ENCODE measurements around the gene GPR173. TPM values are rescaled to one million over a fixed set of nuclear protein-coding genes. Genes with fewer than 3 reads are reported as not detected.

GPR173 gene
- polyA plus RNA-seq, 1 experiment: 2.7 TPM

GRCh38 chrX:53084043-53084570 is 35.5 kb downstream of the GPR173 start:
- no peak for DNase-seq (ENCODE audit: low read depth)
- peaks cover 14% of the 10 kb centered on the region for H3K36me3 ChIP-seq (ENCODE audit: control insufficient read depth, insufficient read depth, low read length)
- TF ChIP-seq, protein P1, sequence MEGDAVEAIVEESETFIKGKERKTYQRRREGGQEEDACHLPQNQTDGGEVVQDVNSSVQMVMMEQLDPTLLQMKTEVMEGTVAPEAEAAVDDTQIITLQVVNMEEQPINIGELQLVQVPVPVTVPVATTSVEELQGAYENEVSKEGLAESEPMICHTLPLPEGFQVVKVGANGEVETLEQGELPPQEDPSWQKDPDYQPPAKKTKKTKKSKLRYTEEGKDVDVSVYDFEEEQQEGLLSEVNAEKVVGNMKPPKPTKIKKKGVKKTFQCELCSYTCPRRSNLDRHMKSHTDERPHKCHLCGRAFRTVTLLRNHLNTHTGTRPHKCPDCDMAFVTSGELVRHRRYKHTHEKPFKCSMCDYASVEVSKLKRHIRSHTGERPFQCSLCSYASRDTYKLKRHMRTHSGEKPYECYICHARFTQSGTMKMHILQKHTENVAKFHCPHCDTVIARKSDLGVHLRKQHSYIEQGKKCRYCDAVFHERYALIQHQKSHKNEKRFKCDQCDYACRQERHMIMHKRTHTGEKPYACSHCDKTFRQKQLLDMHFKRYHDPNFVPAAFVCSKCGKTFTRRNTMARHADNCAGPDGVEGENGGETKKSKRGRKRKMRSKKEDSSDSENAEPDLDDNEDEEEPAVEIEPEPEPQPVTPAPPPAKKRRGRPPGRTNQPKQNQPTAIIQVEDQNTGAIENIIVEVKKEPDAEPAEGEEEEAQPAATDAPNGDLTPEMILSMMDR (IDR thresholded peaks at IDR 0.05; ENCODE audit: insufficient read depth, low read depth, low read length): no peak
- ChIA-PET CTCF (no interaction called here), POLR2A (no interaction called here)
- H3K27me3 ChIP-seq (ENCODE audit: control insufficient read depth, insufficient read depth, low read length): no peaks in the 10 kb centered on the region
- H3K4me3 ChIP-seq (ENCODE audit: low read depth, low read length): no peak overlapping the region; the same call in 1 of the 2 replicates

DNA sequence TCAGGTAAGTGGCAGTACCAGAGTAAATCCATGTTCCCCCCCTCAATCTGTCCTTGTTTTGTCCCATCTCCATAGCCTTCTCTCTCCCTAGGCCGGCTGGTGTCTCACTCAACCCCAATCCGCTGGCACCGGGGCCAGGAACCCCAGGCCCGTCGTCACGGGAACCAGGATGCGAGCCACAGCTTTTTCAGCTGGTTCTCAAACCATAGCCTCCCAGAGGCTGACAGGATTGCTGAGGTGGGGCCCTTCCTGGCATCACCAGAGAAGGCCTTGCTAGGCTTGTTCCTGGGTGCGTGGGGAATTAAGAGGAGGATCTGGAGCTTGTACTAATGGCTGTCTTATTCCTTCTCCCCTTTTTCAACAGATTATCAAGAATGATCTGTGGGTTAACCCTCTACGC is 36.3 kb downstream of the GPR173 start:
- Histone ChIP-seq H3K27me3 (ENCODE audit: control insufficient read depth, insufficient read depth, low read length) (no peaks in the 10 kb centered on the region), H3K4me3 (ENCODE audit: low read depth, low read length) (no peak overlapping the region), H3K36me3 (ENCODE audit: control insufficient read depth, insufficient read depth, low read length) (peaks cover 14% of the 10 kb centered on the region)
- CTCF ChIA-PET: no interaction called here
- POLR2A ChIA-PET: no interaction called here
- TF ChIP-seq, protein P1 (IDR thresholded peaks at IDR 0.05; ENCODE audit: insufficient read depth, low read depth, low read length): no peak
- no peak for DNase-seq (ENCODE audit: low read depth)

GRCh38 chrX:53085661-53086229 is 37.2 kb downstream of the GPR173 start:
- no peak overlapping the region for H3K4me3 ChIP-seq (ENCODE audit: low read depth, low read length)
- peaks cover 14% of the 10 kb centered on the region for H3K36me3 ChIP-seq (ENCODE audit: control insufficient read depth, insufficient read depth, low read length)
- ChIA-PET CTCF (no interaction called here), POLR2A (no interaction called here)
- no peak for DNase-seq (ENCODE audit: low read depth)
- TF ChIP-seq, protein P1 (IDR thresholded peaks at IDR 0.05; ENCODE audit: insufficient read depth, low read depth, low read length): no peak
- no peaks in the 10 kb centered on the region for H3K27me3 ChIP-seq (ENCODE audit: control insufficient read depth, insufficient read depth, low read length)

- Histone ChIP-seq H3K36me3 (ENCODE audit: control insufficient read depth, insufficient read depth, low read length) (peaks cover 14% of the 10 kb centered on the region), H3K4me3 (ENCODE audit: low read depth, low read length) (no peak overlapping the region), H3K27me3 (ENCODE audit: control insufficient read depth, insufficient read depth, low read length) (no peaks in the 10 kb centered on the region)
- TF ChIP-seq, protein P1 (IDR thresholded peaks at IDR 0.05; ENCODE audit: insufficient read depth, low read depth, low read length): no peak
- DNase-seq (ENCODE audit: low read depth): no peak
- ChIA-PET POLR2A (no interaction called here), CTCF (interaction anchor here (1.4 kb wide), 1 partner anchor 14 kb away, joined by 4 read pairs; no protein-coding TSS in a partner anchor)
Measured at GRCh38 chrX:53086464-53086863, 37.9 kb downstream of the GPR173 start.

DNA sequence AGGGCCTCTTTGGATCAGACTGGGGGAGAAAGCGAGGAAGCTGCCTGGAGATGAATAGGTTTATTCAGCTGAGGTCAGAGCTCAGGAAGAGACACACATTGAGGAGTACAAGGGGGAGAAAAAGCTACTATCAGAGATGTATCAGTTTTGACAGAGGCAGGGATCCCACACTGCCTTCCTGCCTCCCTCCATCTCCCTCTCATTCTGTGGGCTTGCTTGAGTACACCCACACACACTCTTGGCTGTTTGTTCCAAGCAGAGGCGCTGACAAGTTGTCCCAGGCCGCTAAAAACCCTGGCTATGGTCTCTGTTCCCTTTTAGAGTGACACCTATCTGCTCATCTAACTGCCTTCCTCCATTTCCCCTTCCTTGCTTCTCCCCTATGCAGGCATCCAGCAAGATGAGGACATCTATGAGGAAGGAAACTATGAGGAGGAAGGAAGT is 38.8 kb downstream of the GPR173 start:
- CTCF ChIA-PET: interaction anchor here (1.4 kb wide), 1 partner anchor 15 kb away, joined by 4 read pairs; no protein-coding TSS in a partner anchor
- TF ChIP-seq, protein P1 (IDR thresholded peaks at IDR 0.05; ENCODE audit: insufficient read depth, low read depth, low read length): no peak
- no peak for DNase-seq (ENCODE audit: low read depth)
- POLR2A ChIA-PET: no interaction called here
- Histone ChIP-seq H3K36me3 (ENCODE audit: control insufficient read depth, insufficient read depth, low read length) (peaks cover 14% of the 10 kb centered on the region), H3K27me3 (ENCODE audit: control insufficient read depth, insufficient read depth, low read length) (no peaks in the 10 kb centered on the region), H3K4me3 (ENCODE audit: low read depth, low read length) (no peak overlapping the region)

All from BJ (cell line).